Measurements from ENCODE around the gene EGFR.

The EGFR gene

DNA sequence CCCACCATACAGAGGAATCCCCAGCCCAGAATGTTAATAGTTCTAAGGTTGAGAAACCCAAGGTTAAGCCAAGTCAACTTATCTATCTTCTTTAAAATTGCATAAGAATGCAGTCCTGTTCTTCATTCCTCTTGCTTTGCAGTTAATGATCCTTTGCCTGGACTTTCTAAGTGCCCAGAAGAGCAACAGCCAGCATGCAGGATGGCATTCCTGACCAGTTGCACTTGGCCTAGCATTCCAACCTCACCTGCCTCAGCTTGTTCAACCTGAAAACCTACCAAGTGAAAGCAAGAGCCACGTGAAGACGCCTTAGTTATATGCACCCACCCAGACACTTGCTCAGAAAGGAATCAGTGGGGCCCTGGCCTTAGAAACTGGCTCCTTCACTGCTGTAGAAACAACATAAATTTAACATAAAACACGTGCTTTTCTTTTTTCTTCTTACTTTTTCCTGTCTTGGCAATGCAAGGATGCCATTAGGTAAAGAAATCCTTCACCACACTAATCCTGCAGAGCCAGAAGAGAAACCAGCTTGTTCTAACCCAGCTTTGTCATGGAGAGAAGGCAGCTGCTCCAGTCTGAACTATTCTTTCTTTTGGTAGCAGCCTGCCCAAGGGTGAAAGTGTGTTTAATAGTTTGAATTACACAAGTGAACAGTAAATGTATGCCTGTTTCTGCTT is 25.0 kb downstream of the EGFR start:
- no peak for DNase-seq

DNA sequence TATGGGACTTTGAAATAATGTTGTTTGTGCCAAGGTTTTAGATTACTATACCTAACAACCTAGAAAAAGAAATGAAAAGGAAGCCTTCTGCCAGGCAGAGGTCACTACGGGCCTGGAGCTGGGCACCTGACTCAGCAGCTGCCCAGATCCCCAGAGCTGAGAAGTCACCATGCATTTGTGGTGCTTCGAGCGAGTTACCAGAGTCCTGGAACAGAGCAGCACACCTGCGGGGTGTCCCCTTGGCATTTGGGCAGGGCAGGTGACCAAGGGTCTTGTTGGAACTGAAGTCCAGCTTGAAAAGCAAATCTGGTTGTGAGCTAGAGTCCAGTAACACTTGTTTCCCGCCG is 25.5 kb downstream of the EGFR start:
- no peak for DNase-seq

- DNase-seq: no peak
Measured at GRCh38 chr7:55044791-55045190, 26.0 kb downstream of the EGFR start.

GRCh38 chr7:55046582-55047342 is 27.9 kb downstream of the EGFR start:
- no peak for DNase-seq

DNA sequence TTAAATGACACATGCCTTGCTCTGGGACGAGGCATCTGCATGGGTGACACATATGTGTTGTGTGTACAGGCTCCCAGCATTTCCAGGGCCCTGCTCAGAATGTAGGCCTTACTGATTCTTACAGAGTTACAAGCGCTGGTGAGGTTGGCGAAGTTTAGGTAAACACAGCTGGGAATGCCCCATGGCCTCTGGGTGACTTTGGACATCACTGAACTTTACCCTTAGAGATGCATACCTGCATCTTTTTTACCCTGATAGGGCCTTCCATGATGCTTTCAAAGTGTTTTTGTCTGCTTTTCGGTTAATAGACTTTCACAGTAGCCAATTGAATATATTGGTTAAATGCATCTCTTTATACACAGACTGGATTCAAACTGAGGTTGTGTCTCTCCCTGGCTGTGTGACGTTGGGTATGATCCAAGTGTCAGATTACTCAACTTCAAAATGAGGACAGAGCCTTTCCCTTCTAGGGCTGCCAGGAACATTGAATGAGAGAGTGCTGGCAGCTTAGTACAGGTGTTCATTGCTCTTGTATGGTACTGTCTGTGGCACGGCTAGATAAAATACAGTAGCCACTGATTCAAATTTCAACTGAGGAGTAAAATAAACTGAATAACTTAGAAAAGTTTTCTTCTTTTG is 29.5 kb downstream of the EGFR start:
- DNase-seq: no peak

DNA sequence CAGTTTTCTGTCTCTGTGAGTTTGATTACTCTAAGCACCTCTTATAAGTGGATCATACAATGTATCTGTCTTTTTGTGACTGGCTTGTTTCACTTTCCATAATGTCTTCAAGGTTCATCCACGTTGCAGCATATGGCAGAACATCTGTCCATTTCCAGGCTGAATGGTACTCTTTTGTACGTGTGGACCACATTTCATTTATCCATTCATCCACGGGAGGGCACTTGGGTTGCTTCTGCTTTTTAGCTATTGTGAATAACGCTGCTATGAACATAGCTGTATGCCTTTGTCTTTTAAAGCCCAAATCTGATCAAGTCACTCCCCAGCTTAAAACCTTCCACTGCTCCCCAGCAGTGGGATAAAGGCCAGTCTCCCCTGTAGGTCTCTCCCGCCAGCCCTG is 31.5 kb downstream of the EGFR start:
- no peak for DNase-seq

DNA sequence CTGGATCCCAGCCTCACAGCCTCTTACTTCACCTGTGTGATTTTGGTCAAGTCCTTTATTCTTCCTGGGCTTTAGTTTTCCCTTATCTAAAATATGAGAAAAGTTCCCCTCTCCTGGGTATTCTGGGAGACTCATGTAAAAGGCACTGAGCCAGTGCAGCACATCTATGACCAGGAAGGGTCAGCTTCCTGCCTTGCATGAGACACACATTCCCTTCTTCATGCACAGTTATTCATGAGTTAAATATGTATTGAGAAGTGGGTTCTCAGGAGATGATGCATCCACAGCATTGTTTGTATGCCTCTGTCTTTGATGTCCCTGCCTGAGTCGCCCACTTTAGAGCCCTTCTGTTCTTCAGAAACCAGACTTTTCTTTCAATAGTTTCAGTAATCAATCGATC is 33.3 kb downstream of the EGFR start:
- DNase-seq: no peak

DNA sequence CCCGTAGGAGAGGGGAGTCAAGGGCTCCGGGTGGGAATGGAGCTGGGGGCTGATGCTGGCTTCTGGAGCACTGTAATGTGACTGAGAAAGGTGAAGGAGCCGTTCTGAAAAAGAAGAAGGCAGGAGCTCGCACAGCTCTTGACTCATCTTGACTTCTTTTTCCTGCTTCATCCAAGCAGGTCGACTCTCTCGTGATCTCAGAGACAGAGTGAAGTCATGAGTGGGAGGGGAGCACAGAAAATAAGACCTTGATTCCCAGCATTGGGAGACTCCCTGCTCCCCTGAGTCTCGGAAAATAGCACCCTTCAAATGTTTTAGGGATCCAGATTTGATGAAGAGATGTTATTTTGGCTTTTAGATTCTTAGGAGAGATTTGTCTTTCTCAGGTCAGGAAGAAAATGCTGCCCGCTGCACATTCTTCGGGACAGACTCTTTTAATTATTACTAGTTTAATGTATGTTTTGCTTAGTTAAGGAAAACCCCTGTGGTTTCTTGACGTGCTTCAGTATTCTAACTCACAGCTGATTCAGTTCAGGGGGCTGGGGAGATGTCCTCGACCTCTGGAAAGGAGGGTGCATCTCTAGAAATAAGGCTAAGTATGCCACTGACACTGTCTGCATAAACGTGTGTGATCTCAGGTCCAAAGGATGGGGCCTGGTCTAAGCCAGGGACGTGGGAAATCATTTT is 34.1 kb downstream of the EGFR start:
- DNase-seq: no peak

DNA sequence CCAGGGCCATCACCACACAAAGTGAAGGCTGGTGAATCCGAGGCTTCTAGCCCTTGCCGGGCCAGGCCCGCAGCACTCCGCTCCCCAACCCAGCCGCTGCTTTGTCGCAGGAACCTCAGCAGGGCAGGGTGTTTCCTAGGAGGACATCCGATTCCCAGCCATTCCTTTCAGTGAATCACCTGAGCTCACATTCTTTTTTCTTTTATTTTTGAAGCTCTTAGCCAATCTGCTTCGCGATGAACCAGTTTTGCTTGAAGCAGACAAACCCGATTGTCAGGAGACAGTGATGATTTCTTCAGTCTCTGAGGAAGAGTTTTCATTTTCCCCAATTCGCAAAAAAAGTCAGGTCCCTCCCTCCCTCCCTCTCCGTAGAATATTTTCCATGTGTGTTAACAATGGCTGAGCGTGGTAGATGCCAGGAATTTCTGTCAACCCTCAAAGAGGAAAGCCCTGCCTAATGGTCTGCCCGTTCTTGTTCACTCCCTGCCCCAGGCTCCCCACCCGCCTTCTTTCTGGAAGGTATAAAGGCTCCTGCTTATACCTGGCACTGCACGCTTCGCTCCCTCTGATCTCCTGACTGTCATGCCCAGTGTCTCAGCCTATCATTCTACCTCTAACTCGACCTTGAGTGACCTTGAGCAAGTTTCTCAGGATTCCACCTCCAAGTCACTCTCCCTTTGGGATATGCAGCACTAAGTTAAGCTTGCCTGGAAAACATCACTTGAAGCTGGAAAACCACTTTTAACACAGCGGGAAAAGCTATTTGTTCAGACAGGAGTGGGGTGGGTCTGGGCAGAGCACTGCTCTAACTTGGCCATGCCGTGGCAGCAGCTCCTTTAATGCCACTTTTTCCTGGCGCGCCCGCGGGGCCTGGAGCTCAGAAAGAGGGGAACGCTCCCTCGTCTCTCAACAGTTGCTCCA is 35.1 kb downstream of the EGFR start:
- DNase-seq: no peak

- no peak for DNase-seq
Measured at GRCh38 chr7:55054758-55055157, 35.9 kb downstream of the EGFR start.

GRCh38 chr7:55055479-55055878 is 36.7 kb downstream of the EGFR start:
- DNase-seq: no peak

- no peak for DNase-seq
Measured at GRCh38 chr7:55056068-55056467, 37.3 kb downstream of the EGFR start.

- no peak for DNase-seq
Measured at GRCh38 chr7:55056577-55057480, 38.0 kb downstream of the EGFR start.

- DNase-seq: no peak
Measured at GRCh38 chr7:55058314-55058713, 39.5 kb downstream of the EGFR start.

GRCh38 chr7:55059021-55059420 is 40.2 kb downstream of the EGFR start:
- no peak for DNase-seq

GRCh38 chr7:55060085-55060484 is 41.3 kb downstream of the EGFR start:
- no peak for DNase-seq

- DNase-seq: no peak
Measured at GRCh38 chr7:55060636-55061022, 41.8 kb downstream of the EGFR start.

GRCh38 chr7:55061726-55062499 is 43.1 kb downstream of the EGFR start:
- DNase-seq: no peak

GRCh38 chr7:55063061-55063460 is 44.2 kb downstream of the EGFR start:
- no peak for DNase-seq

- no peak for DNase-seq
Measured at GRCh38 chr7:55063633-55064032, 44.8 kb downstream of the EGFR start.

GRCh38 chr7:55065079-55065478 is 46.3 kb downstream of the EGFR start:
- no peak for DNase-seq

Measured in bone marrow (tissue), 2 donors.